Measurements from ENCODE around the gene BCL11B. TPM values are rescaled to one million over a fixed set of nuclear protein-coding genes. Genes with fewer than 3 reads are reported as not detected.

The BCL11B gene
- total and polyA plus RNA-seq, 11 donors: 0.04 to 2.1 (median 0.15) TPM; not detected in 3

- Histone ChIP-seq H3K4me1 (peaks cover 0 to 11% (median 1%) of the 10 kb centered on the region in 12 donors), H3K4me3 (no peak overlapping the region), H3K36me3 (no peaks in the 10 kb centered on the region), H3K9me3 (peaks cover 0 to 6% (median 0%) of the 10 kb centered on the region in 12 donors), H3K27me3 (peaks cover 0 to 36% (median 5%) of the 10 kb centered on the region in 9 donors), H3K27ac (no peak overlapping the region)
- WGBS, 4 donors: 90 to 95% (median 94%) methylated on average over 8 of the region's 8 CpGs
- ATAC-seq: no peak
- intact Hi-C loops (cut with DNase I): no loop called here
- DNase-seq: peak in 1 of 5 donors; percentile 6
- TF ChIP-seq POLR2A (IDR thresholded peaks at IDR 0.05): no peak
- TF ChIP-seq, protein P1, sequence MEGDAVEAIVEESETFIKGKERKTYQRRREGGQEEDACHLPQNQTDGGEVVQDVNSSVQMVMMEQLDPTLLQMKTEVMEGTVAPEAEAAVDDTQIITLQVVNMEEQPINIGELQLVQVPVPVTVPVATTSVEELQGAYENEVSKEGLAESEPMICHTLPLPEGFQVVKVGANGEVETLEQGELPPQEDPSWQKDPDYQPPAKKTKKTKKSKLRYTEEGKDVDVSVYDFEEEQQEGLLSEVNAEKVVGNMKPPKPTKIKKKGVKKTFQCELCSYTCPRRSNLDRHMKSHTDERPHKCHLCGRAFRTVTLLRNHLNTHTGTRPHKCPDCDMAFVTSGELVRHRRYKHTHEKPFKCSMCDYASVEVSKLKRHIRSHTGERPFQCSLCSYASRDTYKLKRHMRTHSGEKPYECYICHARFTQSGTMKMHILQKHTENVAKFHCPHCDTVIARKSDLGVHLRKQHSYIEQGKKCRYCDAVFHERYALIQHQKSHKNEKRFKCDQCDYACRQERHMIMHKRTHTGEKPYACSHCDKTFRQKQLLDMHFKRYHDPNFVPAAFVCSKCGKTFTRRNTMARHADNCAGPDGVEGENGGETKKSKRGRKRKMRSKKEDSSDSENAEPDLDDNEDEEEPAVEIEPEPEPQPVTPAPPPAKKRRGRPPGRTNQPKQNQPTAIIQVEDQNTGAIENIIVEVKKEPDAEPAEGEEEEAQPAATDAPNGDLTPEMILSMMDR (IDR thresholded peaks at IDR 0.05): no peak
Observed at GRCh38 chr14:99157676-99158075, 114.3 kb downstream of the BCL11B start.

- peaks cover 0 to 6% (median 0%) of the 10 kb centered on the region in 12 donors for H3K9me3 ChIP-seq
- peaks cover 0 to 36% (median 5%) of the 10 kb centered on the region in 9 donors for H3K27me3 ChIP-seq
Observed at GRCh38 chr14:99157246-99157645, 114.8 kb downstream of the BCL11B start.

DNA sequence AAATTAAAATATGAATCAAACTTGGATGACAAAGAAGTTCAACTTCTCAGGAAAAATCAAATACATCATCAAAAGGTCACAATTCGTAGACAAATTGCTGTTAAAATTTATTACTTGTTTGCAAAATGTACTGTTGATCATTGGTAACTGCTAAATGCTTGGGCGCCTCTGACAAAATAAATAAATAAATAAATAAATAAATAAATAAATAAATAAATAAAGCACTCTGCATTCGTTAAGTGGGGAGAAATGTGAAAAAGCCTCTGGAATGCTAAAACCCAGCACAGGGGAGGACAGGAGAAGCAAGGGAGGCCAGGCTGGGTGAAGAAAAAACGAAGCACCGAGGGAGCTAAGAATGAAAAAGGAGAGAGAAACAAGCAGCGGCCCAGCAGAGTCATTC lies 115.2 kb downstream of the BCL11B start:
- ATAC-seq: no peak
- intact Hi-C loops (cut with DNase I): no loop called here
- H3K27me3 ChIP-seq: peaks cover 0 to 36% (median 5%) of the 10 kb centered on the region in 9 donors

More at GRCh38 chr14:99157246-99157645, 114.8 kb downstream of the BCL11B start:
- intact Hi-C loops (cut with DNase I): no loop called here
- Histone ChIP-seq H3K4me3 (no peak overlapping the region), H3K36me3 (no peaks in the 10 kb centered on the region), H3K27ac (no peak overlapping the region), H3K4me1 (peaks cover 0 to 11% (median 1%) of the 10 kb centered on the region in 12 donors)
- WGBS, 4 donors: 89 to 92% (median 91%) methylated on average over 8 of the region's 8 CpGs
- TF ChIP-seq POLR2A (IDR thresholded peaks at IDR 0.05): no peak
- TF ChIP-seq, protein P1 (IDR thresholded peaks at IDR 0.05): no peak
- DNase-seq (peak in 1 of 5 donors; percentile 8), ATAC-seq (no peak)

GRCh38 chr14:99156090-99156425 lies 115.9 kb downstream of the BCL11B start:
- intact Hi-C loops (cut with DNase I): no loop called here
- no peak for TF ChIP-seq POLR2A (IDR thresholded peaks at IDR 0.05)
- TF ChIP-seq, protein P1 (IDR thresholded peaks at IDR 0.05): no peak
- no peak overlapping the region for H3K27ac ChIP-seq
- peaks cover 0 to 11% (median 1%) of the 10 kb centered on the region in 12 donors for H3K4me1 ChIP-seq
- no peaks in the 10 kb centered on the region for H3K36me3 ChIP-seq
- WGBS, 4 donors: 63 to 76% (median 66%) methylated on average over 7 of the region's 7 CpGs
- H3K9me3 ChIP-seq: peaks cover 0 to 1% (median 0%) of the 10 kb centered on the region in 12 donors
- peaks cover 0 to 36% (median 5%) of the 10 kb centered on the region in 9 donors for H3K27me3 ChIP-seq
- no peak for ATAC-seq
- no peak for DNase-seq
- H3K4me3 ChIP-seq: no peak overlapping the region

More for the DNA sequence above, 115.2 kb downstream of the BCL11B start:
- no peak for DNase-seq
- WGBS, 4 donors: 86 to 88% (median 87%) methylated on average over 6 of the region's 6 CpGs
- TF ChIP-seq, protein P1 (IDR thresholded peaks at IDR 0.05): no peak
- no peak for TF ChIP-seq POLR2A (IDR thresholded peaks at IDR 0.05)
- Histone ChIP-seq H3K4me1 (peaks cover 0 to 11% (median 1%) of the 10 kb centered on the region in 12 donors), H3K27ac (no peak overlapping the region), H3K9me3 (peaks cover 0 to 6% (median 0%) of the 10 kb centered on the region in 12 donors), H3K36me3 (no peaks in the 10 kb centered on the region), H3K4me3 (no peak overlapping the region)
